HG02973 (cell line): ENCODE results near the gene ST14.
"Not testable (repeated sequence)": the region's sequence is repeated elsewhere in the genome, so short reads cannot be mapped to it uniquely, and the experiment has no call there.

Experiments used
- ATAC-seq: cut with Tn5 transposase; IDR thresholded peaks from one replicate; pipeline ENCODE4 v1.9.1; 2021; ENCODE audit warnings: moderate library complexity; ENCODE audit not compliant: unreplicated experiment

ST14 gene

DNA sequence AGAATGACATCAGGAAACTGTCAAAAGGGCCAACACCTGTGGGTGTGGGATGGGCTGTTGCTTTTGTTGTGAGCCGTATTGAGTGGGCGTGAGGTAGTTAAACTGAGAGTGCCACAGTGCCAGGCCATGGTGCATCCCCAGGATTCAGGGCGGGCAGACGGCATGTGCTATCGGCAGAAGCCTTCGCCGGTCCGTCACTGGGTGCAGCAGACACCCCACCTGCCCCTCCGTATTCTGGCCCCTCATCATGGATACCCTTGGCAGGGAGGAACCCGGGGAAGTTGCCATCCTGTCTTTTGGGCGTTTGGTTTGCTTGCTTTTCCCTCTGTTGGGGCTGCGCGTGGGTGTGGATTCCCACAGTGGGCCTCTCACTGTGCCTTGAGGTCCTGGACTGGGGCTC is 27.5 kb downstream of the ST14 start:
- ATAC-seq = no peak

DNA sequence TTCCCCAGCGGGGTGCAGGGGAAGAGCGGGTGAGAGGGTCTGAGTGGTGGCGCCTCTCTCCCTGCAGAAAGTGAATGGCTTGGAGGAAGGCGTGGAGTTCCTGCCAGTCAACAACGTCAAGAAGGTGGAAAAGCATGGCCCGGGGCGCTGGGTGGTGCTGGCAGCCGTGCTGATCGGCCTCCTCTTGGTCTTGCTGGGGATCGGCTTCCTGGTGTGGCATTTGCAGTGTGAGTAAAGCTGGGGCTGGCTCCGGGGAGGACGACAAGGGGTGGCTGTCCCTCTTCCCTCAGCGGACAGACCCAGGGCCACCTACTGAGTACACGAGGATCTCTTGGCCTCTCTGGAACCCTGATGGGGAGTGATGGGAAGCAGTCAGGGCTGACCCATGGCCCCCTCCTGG is 28.5 kb downstream of the ST14 start:
- ATAC-seq = no peak

DNA sequence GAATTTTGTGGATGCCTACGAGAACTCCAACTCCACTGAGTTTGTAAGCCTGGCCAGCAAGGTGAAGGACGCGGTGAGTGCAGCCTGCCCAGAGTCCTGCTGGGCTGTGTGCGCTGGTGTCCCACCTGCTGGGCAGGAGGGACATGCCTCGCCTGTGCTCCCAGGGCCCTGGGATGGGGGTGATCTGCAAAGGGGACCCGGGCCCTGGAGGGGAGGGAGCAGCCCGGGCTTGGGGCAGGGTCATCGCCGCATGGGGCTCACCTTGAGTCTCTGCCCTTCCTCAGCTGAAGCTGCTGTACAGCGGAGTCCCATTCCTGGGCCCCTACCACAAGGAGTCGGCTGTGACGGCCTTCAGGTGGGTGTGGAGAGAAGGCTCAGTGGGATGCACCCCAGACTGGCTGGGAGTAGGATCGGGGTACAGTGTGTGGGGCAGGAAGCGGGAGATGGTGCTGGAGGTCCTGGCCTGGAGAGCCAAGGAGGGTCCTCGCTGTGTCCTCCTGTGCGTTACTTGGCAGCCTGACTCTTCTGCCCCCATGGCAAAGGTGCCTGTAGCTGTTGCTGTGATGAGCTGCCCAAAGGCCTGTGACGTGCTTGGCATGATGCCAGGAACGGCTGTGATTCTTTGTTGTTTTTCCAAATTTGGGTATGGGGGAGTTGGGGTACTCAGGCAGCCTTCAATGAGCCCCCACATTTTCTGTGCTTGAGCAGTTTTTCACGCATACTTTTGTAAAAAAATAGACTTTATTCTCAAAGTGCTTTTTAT is 29.2 kb downstream of the ST14 start:
- no peak for ATAC-seq

DNA sequence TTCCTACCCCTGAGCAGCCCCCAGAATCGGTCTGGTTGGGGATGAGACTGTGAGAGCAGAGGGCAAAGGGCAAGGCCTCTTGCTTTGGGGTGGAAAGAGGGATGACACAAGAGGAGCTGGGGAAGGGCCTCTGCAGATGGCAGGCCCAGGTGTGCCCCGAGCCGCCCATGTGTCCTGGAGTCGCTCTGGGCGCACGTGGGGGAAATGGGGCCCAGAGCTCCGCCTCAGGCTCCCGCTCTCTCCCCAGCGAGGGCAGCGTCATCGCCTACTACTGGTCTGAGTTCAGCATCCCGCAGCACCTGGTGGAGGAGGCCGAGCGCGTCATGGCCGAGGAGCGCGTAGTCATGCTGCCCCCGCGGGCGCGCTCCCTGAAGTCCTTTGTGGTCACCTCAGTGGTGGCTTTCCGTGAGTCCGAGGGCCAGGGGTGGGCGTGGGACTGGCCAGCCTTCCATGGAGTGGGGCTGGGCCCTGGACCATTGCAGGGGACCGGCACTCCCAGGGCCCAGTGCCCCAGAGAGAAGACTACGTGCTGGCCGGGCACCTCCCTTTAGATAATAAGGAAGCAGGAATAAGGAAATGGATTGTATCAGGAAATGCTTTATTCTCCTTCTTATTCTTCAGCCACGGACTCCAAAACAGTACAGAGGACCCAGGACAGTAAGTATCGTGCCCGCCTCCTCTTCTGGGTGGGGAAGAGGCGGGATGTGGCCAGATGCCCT is 30.1 kb downstream of the ST14 start:
- no peak for ATAC-seq

DNA sequence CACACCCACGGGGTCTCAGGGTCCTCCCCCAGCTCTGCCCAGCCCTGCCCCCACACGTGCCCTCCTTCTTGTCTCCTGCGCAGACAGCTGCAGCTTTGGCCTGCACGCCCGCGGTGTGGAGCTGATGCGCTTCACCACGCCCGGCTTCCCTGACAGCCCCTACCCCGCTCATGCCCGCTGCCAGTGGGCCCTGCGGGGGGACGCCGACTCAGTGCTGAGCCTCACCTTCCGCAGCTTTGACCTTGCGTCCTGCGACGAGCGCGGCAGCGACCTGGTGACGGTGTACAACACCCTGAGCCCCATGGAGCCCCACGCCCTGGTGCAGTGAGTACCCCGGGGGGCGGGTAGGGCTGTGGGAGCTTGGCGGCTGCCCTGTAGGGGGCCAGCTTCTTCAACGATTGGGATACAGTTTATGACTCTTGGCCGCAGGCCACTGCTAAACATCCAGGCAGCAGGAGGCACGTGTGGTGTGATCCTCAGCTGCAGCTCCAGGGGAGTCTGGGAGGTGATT is 30.8 kb downstream of the ST14 start:
- no peak for ATAC-seq

DNA sequence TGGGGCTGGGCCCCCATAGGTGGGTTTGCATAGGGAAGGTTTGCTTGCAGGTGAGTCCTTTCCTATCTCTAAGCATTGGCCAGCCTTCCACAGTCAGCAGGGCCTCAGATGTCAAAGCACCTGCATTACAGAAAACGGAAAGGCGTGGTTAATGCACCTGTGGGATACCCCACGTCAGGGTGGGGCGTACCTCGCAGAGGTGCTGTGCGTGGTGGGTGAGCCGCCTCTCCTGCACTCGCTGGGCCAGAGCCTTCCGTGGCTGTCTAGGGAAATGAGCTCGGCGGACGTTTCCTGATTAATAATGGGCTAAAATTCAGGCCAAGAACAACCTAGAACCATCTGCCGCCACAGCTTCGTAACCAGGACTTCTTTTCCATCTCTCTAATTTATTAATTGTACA is 32.3 kb downstream of the ST14 start:
- ATAC-seq = no peak

DNA sequence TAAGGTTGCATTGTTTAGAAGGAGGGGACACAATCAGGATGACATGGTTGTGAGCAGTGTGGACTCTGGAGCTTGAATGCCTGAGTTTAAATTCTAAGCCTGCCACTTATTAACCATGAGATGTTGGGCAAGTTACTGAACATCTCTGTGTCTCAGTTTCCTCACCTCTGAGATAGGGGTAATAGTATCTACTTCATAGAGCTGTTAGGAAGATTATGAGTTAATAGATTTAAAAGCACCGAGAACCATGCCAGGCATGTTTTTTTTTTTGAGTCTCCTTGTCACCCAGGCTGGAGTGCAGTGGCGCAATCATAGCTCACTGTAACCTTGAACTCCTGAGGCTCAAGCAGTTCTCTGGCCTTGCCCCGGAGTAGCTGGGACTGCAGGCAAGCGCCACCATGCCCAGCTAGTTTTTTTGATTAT is 33.3 kb downstream of the ST14 start:
- no peak for ATAC-seq

DNA sequence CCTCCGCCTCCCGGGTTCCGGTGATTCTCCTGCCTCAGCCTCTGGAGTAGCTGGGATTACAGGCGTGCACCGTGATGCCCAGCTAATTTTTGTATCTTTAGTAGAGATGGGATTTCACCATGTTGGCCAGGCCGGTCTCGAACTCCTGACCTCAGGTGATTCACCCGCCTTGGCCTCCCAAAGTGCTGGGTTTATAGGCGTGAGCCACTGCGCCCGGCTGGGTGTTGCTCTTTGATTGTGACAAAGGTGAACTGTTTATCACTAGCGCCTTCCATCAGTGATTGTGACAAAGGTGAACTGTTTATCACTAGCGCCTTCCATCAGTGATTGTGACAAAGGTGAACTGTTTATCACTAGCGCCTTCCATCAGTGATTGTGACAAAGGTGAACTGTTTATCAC is 34.0 kb downstream of the ST14 start:
- ATAC-seq = not testable (repeated sequence)

DNA sequence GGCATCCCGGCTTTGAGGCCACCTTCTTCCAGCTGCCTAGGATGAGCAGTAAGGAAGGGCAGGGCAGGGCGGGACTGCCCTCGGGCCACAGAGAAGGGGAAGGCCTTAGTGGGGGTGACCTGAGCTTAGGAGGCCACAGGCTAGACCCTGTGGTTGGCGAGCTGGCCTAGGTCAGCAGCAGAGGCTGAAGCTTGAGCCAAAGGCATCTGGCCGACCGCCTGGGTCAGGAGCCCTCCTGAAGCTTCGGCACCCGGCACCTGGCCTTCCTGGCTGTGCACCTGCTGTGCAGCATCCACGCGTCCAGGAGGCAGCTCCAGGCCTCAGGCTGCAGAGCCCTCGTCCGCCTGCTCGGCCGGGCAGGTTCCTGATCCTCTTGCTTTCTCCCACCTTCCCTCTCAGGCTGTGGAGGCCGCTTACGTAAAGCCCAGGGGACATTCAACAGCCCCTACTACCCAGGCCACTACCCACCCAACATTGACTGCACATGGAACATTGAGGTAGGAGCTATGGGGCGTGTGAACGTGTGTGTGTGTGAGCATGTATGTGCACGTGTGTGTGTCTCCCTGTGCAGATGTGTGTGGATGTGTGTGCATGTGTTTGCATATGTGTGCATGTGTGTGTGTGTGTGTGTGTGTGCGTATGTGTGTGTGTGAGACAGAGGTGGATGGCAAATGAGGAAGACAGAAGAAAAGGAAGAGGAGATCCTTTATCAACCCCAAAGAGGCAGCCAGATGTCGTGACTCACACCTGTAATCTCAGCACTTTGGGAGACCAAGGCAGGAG is 34.9 kb downstream of the ST14 start:
- no peak for ATAC-seq

DNA sequence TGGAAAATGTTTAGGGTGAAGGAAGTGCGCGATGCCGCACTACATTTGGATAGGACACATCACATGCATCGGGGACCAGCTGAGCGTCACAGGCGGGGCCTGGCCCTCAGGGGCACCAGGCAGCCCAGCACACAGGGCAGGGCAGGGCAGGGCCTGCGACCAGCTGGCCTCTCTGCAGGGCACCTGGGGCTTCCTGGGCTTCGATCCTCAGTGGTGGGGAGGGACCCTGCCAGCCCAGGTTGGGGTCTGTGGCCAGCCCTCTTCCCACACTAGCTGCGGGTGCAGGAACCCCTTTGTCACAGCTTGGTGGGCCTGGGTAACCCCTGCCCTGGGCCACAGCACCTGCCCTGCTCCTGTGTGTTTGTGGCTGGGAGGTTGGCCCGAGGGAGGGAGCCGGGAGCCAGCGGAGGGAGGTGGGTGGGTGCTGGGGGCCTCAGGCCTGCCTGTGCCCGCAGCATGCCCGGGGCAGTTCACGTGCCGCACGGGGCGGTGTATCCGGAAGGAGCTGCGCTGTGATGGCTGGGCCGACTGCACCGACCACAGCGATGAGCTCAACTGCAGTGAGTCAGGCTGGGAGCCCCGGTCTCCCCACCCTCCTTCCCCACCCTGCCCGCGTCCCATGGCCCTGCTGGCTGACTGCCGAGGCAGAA is 37.9 kb downstream of the ST14 start:
- ATAC-seq = no peak

DNA sequence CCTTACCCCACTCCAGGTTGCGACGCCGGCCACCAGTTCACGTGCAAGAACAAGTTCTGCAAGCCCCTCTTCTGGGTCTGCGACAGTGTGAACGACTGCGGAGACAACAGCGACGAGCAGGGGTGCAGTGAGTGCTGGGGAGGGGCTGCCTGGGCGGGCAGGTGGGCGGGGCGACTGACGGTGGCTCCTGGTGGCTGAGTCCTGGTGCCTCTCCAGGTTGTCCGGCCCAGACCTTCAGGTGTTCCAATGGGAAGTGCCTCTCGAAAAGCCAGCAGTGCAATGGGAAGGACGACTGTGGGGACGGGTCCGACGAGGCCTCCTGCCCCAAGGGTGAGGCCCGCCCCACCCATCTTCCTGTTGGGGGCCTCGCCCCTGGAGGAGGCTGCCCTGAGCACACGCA is 38.7 kb downstream of the ST14 start:
- no peak for ATAC-seq

DNA sequence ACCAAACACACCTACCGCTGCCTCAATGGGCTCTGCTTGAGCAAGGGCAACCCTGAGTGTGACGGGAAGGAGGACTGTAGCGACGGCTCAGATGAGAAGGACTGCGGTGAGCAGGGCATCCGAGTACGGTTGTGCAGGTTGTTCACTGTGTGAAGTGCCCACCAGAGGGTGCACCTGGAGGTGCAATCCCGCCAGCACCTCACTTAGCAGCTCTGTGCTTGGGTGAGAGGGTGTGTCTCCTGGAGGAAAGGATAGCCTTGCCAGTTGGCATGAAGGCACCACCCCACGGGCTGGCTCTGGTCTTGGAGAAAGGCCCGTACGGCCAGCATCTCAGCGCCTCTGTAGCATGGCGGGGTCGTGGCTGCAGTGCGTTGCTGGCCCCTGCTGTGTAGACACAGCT is 39.4 kb downstream of the ST14 start:
- ATAC-seq = no peak

DNA sequence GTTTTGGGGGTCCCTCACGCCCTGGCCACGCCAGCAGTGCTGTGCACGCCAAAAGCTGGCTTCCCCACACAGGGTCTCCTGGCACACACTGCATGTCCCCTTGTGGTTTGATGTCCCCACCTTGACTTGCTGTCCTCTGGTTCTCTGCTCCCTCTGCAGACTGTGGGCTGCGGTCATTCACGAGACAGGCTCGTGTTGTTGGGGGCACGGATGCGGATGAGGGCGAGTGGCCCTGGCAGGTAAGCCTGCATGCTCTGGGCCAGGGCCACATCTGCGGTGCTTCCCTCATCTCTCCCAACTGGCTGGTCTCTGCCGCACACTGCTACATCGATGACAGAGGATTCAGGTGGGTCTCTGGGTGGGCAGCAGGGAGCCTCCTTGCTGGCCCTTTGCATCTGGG is 40.2 kb downstream of the ST14 start:
- ATAC-seq = no peak

DNA sequence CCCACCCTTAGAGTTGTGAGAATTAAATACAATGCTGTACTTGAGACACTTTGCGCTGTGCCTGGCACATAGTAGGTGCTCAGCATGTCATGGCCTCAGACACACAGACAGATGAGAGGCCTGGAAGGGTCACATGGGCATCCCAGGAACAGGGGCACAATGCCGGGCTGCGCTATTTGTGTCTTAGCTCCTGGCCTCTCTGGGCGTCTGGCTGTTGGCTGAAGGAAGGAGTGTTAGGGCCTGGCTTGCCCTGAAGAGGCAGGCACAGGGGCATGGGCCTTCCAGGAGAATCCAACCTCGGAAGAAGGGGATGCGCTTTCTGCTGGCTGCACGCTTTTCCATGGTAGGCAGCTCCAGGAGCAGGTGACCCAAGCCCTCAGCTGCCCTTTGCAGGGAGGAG is 41.4 kb downstream of the ST14 start:
- ATAC-seq = no peak

DNA sequence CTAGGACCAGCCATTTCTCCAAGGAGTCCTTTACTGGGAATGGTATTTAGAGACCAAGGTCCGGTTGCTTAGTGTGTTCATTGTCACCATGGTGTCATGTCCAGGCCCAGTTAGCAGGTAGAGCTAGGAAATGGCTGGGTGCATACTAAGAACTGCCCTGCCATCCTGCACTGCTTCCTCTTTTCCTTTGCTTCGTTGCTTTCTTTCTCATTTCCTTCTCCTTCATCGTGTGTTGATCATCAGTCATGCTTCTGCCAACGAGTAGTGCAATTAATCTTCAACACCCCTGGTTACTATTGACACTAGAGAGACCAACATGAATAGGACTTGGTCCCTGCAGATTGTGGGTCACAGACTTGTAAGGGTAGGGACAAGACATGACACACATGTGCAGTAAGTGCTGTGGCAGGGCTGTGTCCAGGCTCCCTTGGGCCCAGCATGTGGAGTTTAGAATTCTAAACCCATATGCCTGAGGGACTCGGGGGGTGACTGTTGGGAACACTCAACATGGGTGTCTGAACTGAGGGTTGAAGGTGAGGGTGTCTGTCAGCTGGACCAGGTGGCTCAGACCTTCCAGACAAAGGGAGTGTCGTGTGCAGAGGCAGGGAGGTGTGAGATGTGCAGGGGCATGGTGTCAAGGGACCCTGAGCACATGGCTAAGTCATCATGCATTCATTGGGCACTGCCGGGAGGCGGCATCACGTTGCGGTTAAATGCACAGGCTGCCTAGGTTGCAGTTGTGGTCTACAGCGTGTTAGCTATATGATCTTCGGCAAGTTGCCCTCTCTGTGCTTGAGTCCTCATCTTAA is 42.6 kb downstream of the ST14 start:
- no peak for ATAC-seq

DNA sequence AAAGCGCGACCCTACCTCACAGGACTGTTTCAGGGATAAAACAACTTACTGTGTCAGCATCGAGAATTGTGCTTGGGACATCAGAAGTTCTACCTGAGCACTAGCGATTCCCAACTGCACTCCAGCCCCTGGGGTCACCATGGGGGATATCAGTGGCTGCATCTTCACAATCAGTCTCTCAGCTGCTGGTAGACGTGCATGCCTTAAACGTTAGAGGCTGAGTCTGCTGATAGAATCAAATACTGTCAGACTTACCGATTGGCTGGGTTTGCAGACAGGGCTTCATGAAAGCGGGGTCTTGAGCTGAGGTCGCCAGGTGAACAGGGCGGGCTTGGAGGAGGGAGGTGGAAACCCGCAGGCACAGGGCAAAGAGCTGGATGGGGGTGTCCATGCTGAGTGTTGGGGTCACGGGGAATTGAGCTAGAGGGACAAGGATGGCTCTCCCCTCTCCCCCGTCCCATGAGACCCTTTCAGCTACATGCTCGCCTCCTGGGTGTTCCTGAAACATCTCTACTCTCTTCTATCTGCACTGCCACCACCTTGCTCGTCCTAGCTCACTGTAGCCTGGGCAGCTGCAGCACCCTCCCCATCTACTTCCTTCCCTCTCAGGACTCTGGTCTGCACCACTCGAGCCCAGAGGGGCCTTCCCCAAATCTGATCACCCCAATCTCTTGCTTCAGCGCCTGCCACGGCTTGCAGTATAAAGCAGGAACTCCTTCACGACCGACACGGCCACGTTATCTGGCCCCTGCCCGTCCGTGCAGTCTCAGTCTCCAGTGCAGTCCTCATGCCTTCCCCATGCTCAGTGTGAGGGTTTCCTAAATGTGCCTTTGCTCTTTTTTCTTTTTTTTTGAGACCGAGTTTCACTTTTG is 43.5 kb downstream of the ST14 start:
- no peak for ATAC-seq

DNA sequence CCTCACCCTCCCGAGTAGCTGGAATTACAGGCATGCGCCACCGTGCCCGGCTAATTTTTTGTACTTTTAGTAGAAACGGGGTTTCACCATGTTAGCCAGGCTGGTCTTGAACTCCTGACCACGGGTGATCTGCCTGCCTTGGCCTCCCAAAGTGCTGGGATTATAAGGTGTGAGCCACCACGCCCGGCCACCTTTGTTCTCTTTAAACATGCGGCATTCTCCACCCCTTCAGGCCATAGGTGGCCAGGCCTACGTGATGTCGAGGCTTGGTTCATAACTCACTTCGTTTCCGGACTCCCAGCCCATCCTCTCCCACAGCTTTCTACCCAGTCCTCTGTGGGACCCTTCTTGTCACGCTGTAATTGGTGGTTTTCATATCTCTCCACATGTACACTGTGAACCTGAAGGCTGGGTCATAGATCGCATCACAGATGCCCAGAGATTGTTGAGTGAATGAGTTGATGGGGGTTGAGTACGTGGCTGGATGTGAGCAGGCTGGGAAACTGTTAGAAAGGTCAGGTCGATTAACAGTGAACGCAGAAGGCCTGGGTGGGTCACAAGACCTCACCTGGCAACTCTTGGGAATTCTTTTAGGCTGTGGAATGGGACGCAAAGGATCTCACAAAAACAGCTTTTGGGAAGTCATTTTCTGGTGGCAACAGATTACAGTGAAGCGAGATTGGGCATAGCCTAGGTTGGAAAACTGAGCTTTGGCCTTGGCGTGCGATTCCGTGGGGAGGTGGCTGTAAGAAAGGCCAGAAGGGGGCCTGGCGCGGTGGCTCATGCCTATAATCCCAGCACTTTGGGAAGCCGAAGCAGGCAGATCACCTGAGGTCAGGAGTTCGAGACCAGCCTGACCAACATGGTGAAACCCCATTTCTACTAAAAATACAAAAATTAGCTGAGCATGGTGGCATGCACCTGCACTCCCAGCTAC is 44.5 kb downstream of the ST14 start:
- no peak for ATAC-seq

DNA sequence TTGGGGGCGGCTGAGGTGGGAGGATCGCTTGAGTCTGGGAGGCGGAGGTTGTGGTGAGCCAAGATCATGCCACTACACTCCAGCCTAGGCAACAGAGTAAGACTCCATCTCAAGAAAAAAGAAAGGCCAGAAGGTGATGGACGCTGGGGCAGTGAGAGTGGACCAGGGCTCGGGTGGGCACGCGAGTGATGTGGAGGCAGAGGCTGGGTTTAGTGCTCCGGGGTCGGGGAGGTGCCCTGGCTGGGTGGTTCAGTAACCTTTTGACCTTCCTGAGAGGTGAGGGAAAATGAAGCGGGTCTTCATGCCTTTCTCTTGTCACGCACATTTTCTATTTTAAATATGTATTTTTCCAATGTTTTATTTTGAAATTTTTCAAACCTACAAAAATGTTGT is 45.1 kb downstream of the ST14 start:
- no peak for ATAC-seq
